ENCODE measurements around the gene PLVAP.

Gene PLVAP

GRCh38 chr19:17419154-17419620, 42.0 kb upstream of the PLVAP start:
- no peak for DNase-seq (ENCODE audit: extremely low read depth, low read depth)

GRCh38 chr19:17418710-17419109, 41.6 kb upstream of the PLVAP start:
- TF ChIP-seq CTCF (IDR thresholded peaks at IDR 0.05; ENCODE audit: low read depth, low read length): no peak
- DNase-seq (ENCODE audit: extremely low read depth, low read depth): no peak

More at GRCh38 chr19:17419154-17419620, 42.0 kb upstream of the PLVAP start:
- no peak for TF ChIP-seq CTCF (IDR thresholded peaks at IDR 0.05; ENCODE audit: low read depth, low read length)

- no peak for DNase-seq (ENCODE audit: extremely low read depth, low read depth)
- TF ChIP-seq CTCF (IDR thresholded peaks at IDR 0.05; ENCODE audit: low read depth, low read length): no peak
These were observed 38.0 kb upstream of the PLVAP start for GRCh38 chr19:17415121-17415520.

- DNase-seq (ENCODE audit: extremely low read depth, low read depth): no peak
- no peak for TF ChIP-seq CTCF (IDR thresholded peaks at IDR 0.05; ENCODE audit: low read depth, low read length)
These were observed 37.0 kb upstream of the PLVAP start for GRCh38 chr19:17414097-17414496.

- DNase-seq (ENCODE audit: extremely low read depth, low read depth): no peak
- no peak for TF ChIP-seq CTCF (IDR thresholded peaks at IDR 0.05; ENCODE audit: low read depth, low read length)
These were observed 34.7 kb upstream of the PLVAP start for GRCh38 chr19:17411801-17412200.

- TF ChIP-seq CTCF (IDR thresholded peaks at IDR 0.05; ENCODE audit: low read depth, low read length): no peak
These were observed 32.8 kb upstream of the PLVAP start for GRCh38 chr19:17409990-17410389.

GRCh38 chr19:17406887-17407196, 29.7 kb upstream of the PLVAP start:
- TF ChIP-seq CTCF (IDR thresholded peaks at IDR 0.05; ENCODE audit: low read depth, low read length): no peak
- no peak for DNase-seq (ENCODE audit: extremely low read depth, low read depth)

More at GRCh38 chr19:17409990-17410389, 32.8 kb upstream of the PLVAP start:
- no peak for DNase-seq (ENCODE audit: extremely low read depth, low read depth)

Data from AG09319 (cell line).